ENCODE data around the gene RAB11FIP4.

- TF ChIP-seq CTCF (IDR thresholded peaks at IDR 0.05), result no peak
- no peak for TF ChIP-seq POLR2A (IDR thresholded peaks at IDR 0.05)
These were observed 106.7 kb downstream of the RAB11FIP4 start for GRCh38 chr17:31497994-31498826.
